Measurements from ENCODE around the gene SLC6A6. TPM values are rescaled to one million over a fixed set of nuclear protein-coding genes. Genes with fewer than 3 reads are reported as not detected.
A peak's percentile ranks its signal among the peaks of the same experiment; 100 is the strongest.

SLC6A6 gene
- total RNA-seq, 1 donor from 2014 or later = 24.2 TPM

DNA sequence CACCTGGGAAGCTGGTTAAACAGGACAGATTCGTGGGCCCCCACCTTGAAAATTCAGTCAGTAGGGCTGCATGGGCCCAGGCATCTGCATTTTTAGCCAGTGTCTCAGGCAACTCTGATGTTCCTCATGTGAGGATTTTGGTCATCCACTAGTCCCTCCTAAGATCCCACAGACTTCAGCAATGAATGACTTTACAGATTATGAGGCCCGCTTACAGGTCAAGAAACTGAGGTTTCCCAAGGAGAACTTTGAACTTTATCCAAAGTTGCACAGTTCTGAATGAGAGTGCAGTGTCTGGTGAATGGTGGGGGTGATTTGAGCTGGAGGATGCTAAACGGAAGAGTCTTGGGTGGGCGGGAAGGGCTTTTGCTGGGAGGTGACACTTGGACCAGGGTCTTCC, 27.2 kb downstream of the SLC6A6 start:
- no peak overlapping the region for H3K4me3 ChIP-seq (ENCODE audit: insufficient read depth, low read depth, low read length)
- Mint-ChIP-seq H3K27ac (ENCODE audit: unreplicated experiment) (no peak overlapping the region), H3K27me3 (ENCODE audit: low read depth, unreplicated experiment) (no peaks in the 10 kb centered on the region), H3K4me3 (ENCODE audit: unreplicated experiment) (no peak overlapping the region), H3K9me3 (ENCODE audit: unreplicated experiment) (peaks cover 2% of the 10 kb centered on the region), H3K4me1 (ENCODE audit: low read depth, unreplicated experiment) (peaks cover 42% of the 10 kb centered on the region), H3K36me3 (ENCODE audit: low read depth, unreplicated experiment) (no peaks in the 10 kb centered on the region)
- peaks cover 49% of the 10 kb centered on the region for H3K4me1 ChIP-seq (ENCODE audit: insufficient read depth, low read length)
- no peak overlapping the region for H2AFZ ChIP-seq (ENCODE audit: low read depth, low read length)
- FAIRE-seq = no peak
- H3K9me3 ChIP-seq (ENCODE audit: insufficient read depth, low read depth, low read length) = no peaks in the 10 kb centered on the region
- H3K27ac ChIP-seq (ENCODE audit: low read depth, low read length) = no peak overlapping the region
- DNase-seq (ENCODE audit: low read depth) = no peak
- H4K20me1 ChIP-seq (ENCODE audit: insufficient read depth, low read length) = peaks cover 34% of the 10 kb centered on the region
- no peak for TF ChIP-seq EZH2 (IDR thresholded peaks at IDR 0.05; ENCODE audit: insufficient read depth, low read length)
- TF ChIP-seq, protein P1, sequence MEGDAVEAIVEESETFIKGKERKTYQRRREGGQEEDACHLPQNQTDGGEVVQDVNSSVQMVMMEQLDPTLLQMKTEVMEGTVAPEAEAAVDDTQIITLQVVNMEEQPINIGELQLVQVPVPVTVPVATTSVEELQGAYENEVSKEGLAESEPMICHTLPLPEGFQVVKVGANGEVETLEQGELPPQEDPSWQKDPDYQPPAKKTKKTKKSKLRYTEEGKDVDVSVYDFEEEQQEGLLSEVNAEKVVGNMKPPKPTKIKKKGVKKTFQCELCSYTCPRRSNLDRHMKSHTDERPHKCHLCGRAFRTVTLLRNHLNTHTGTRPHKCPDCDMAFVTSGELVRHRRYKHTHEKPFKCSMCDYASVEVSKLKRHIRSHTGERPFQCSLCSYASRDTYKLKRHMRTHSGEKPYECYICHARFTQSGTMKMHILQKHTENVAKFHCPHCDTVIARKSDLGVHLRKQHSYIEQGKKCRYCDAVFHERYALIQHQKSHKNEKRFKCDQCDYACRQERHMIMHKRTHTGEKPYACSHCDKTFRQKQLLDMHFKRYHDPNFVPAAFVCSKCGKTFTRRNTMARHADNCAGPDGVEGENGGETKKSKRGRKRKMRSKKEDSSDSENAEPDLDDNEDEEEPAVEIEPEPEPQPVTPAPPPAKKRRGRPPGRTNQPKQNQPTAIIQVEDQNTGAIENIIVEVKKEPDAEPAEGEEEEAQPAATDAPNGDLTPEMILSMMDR (IDR thresholded peaks at IDR 0.05; ENCODE audit: insufficient read depth, low read depth, low read length) = no peak
- H3K27me3 ChIP-seq (ENCODE audit: insufficient read depth, low read length) = no peaks in the 10 kb centered on the region
- no peak overlapping the region for H3K4me2 ChIP-seq (ENCODE audit: low read length)
- peaks cover under 1% of the 10 kb centered on the region for H3K79me2 ChIP-seq (ENCODE audit: insufficient read depth, low read length)
- H3K36me3 ChIP-seq (ENCODE audit: insufficient read depth, low read length) = no peaks in the 10 kb centered on the region
- H3K9ac ChIP-seq (ENCODE audit: low read length) = no peak overlapping the region

DNA sequence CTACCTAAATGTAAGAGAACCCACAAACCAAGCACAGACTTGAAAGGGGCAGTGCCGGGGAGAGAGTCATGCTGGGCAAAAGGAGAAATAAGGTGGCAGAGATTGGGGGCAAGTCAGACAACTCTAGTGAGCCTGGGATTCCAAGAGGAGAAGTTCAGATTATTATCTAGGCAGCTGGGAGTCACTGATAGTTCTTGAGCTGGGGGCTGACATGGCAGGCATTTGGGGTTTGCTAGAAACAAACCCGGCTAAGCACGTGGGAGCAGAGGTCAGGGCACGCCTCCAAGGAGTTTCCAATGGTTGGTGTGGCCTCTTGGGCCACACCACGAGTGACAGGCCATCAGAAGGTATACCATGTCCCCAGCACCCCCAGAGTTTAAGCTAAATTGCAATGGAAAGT, 27.6 kb downstream of the SLC6A6 start:
- no peak overlapping the region for H3K9ac ChIP-seq (ENCODE audit: low read length)
- H3K4me3 ChIP-seq (ENCODE audit: insufficient read depth, low read depth, low read length) = no peak overlapping the region
- H3K27ac Mint-ChIP-seq (ENCODE audit: unreplicated experiment) = no peak overlapping the region
- FAIRE-seq (no peak), DNase-seq (ENCODE audit: low read depth) (no peak)
- H3K9me3 ChIP-seq (ENCODE audit: insufficient read depth, low read depth, low read length) = no peaks in the 10 kb centered on the region
- peaks cover 33% of the 10 kb centered on the region for H4K20me1 ChIP-seq (ENCODE audit: insufficient read depth, low read length)
- H3K36me3 Mint-ChIP-seq (ENCODE audit: low read depth, unreplicated experiment) = no peaks in the 10 kb centered on the region
- H3K4me3 Mint-ChIP-seq (ENCODE audit: unreplicated experiment) = no peak overlapping the region
- peaks cover 5% of the 10 kb centered on the region for H3K79me2 ChIP-seq (ENCODE audit: insufficient read depth, low read length)
- peaks cover 2% of the 10 kb centered on the region for H3K9me3 Mint-ChIP-seq (ENCODE audit: unreplicated experiment)
- H3K4me1 ChIP-seq (ENCODE audit: insufficient read depth, low read length) = peaks cover 49% of the 10 kb centered on the region
- peaks cover 42% of the 10 kb centered on the region for H3K4me1 Mint-ChIP-seq (ENCODE audit: low read depth, unreplicated experiment)
- no peak for TF ChIP-seq EZH2 (IDR thresholded peaks at IDR 0.05; ENCODE audit: insufficient read depth, low read length)
- TF ChIP-seq, protein P1 (IDR thresholded peaks at IDR 0.05; ENCODE audit: insufficient read depth, low read depth, low read length) = no peak
- no peak overlapping the region for H2AFZ ChIP-seq (ENCODE audit: low read depth, low read length)
- no peaks in the 10 kb centered on the region for H3K27me3 ChIP-seq (ENCODE audit: insufficient read depth, low read length)
- no peaks in the 10 kb centered on the region for H3K36me3 ChIP-seq (ENCODE audit: insufficient read depth, low read length)
- no peak overlapping the region for H3K27ac ChIP-seq (ENCODE audit: low read depth, low read length)
- no peaks in the 10 kb centered on the region for H3K27me3 Mint-ChIP-seq (ENCODE audit: low read depth, unreplicated experiment)
- no peak overlapping the region for H3K4me2 ChIP-seq (ENCODE audit: low read length)

DNA sequence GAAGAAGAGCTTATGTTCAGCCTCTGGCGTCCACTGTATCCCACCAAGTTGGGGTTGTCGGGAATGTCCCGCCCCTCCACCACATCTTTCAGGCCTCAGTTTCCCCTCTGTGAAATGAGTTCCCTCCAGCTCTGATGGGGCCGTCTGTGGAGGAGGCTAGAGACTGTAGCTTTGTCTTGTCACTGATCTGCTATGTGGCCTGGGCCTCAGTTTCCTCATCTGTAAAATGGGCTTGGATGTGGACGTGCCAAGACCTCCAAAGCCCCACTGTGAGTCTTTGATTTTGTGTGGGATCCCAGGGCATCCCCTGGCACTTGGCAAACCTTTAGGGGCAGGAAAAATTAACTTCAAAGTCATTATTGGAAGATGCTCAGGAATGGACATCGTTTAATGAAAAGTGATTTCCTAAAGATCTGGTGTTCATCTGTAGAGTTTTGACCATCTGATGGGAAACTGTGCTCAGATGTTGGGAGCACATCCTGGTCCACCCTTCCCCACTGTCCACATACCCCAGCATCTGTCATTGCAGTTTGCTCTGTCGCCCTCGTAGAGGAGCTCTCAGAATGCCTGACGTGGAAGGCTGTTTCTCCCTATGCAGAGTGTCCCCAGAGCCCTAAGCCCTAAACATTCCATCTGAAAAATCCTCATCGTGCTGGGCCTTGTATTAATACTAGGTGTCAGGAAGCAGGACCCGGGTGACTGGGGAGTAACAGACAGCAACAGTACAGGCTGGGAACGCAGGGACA, 28.5 kb downstream of the SLC6A6 start:
- H3K9me3 ChIP-seq (ENCODE audit: insufficient read depth, low read depth, low read length) = no peaks in the 10 kb centered on the region
- TF ChIP-seq, protein P1 (IDR thresholded peaks at IDR 0.05; ENCODE audit: insufficient read depth, low read depth, low read length) = no peak
- TF ChIP-seq EZH2 (IDR thresholded peaks at IDR 0.05; ENCODE audit: insufficient read depth, low read length) = no peak
- no peak overlapping the region for H2AFZ ChIP-seq (ENCODE audit: low read depth, low read length)
- H4K20me1 ChIP-seq (ENCODE audit: insufficient read depth, low read length) = peaks cover 35% of the 10 kb centered on the region
- Mint-ChIP-seq H3K4me1 (ENCODE audit: low read depth, unreplicated experiment) (peaks cover 40% of the 10 kb centered on the region), H3K4me3 (ENCODE audit: unreplicated experiment) (no peak overlapping the region), H3K36me3 (ENCODE audit: low read depth, unreplicated experiment) (no peaks in the 10 kb centered on the region), H3K9me3 (ENCODE audit: unreplicated experiment) (peaks cover 2% of the 10 kb centered on the region), H3K27ac (ENCODE audit: unreplicated experiment) (no peak overlapping the region), H3K27me3 (ENCODE audit: low read depth, unreplicated experiment) (no peaks in the 10 kb centered on the region)
- H3K27me3 ChIP-seq (ENCODE audit: insufficient read depth, low read length) = no peaks in the 10 kb centered on the region
- H3K9ac ChIP-seq (ENCODE audit: low read length) = no peak overlapping the region
- H3K27ac ChIP-seq (ENCODE audit: low read depth, low read length) = no peak overlapping the region
- FAIRE-seq (no peak), DNase-seq (ENCODE audit: low read depth) (no peak)
- H3K4me3 ChIP-seq (ENCODE audit: insufficient read depth, low read depth, low read length) = no peak overlapping the region
- peak overlapping the region; percentile 70 for H3K4me2 ChIP-seq (ENCODE audit: low read length)
- peaks cover 49% of the 10 kb centered on the region for H3K4me1 ChIP-seq (ENCODE audit: insufficient read depth, low read length)
- no peaks in the 10 kb centered on the region for H3K36me3 ChIP-seq (ENCODE audit: insufficient read depth, low read length)
- peaks cover 5% of the 10 kb centered on the region for H3K79me2 ChIP-seq (ENCODE audit: insufficient read depth, low read length)

Measured in astrocyte (in vitro differentiated cells and primary cell).